GM12878 (cell line): Measurements from ENCODE around the gene ITGAL. TPM values are rescaled to one million over a fixed set of nuclear protein-coding genes. Genes with fewer than 3 reads are reported as not detected.

Source experiments
- BACH1 ChIP-seq: fragments of 450-650 bp; IDR thresholded peaks from 2 replicates; pipeline ENCODE4 v1.6.1; 2017; ENCODE audit warnings: mild to moderate bottlenecking, borderline replicate concordance
- BCL11A ChIP-seq: IDR thresholded peaks from 2 replicates; pipeline ENCODE4 v1.6.1; 2011; ENCODE audit warnings: low read depth, low read length
- BHLHE40 ChIP-seq, 2 experiments: fragments of 450-650 bp in 1 of 2; IDR thresholded peaks; 2 replicates each; pipeline ENCODE4 v1.6.1; 2011 to 2017; ENCODE audit warnings: low read depth in 2 of 2, borderline replicate concordance in 1 of 2, improper control_type of control experiment in 1 of 2, low read length in 1 of 2, mild to moderate bottlenecking in 1 of 2
- BMI1 ChIP-seq: fragments of 450-650 bp; IDR thresholded peaks from 2 replicates; pipeline ENCODE4 v1.6.1; 2016; ENCODE audit warnings: mild to moderate bottlenecking, moderate library complexity, borderline replicate concordance
- CBX5 ChIP-seq: sonication (generic); IDR thresholded peaks from 2 replicates; pipeline ENCODE4 v1.6.1; 2016; ENCODE audit warnings: low read depth, moderate library complexity, mild to moderate bottlenecking, inconsistent platforms
- EED ChIP-seq: sonication (generic); IDR thresholded peaks from 2 replicates; pipeline ENCODE4 v1.6.1; 2016; ENCODE audit warnings: antibody characterized with exemption, low read depth
- GABPA ChIP-seq: IDR thresholded peaks from 2 replicates; pipeline ENCODE4 v1.6.1; 2014; ENCODE audit warnings: antibody characterized with exemption, low read depth, mild to moderate bottlenecking, inconsistent platforms
- MEF2A ChIP-seq: IDR thresholded peaks from 2 replicates; pipeline ENCODE4 v1.6.1; 2011; ENCODE audit warnings: low read depth, mild to moderate bottlenecking, low read length, moderate library complexity; ENCODE audit not compliant: insufficient read depth
- NFIC ChIP-seq: IDR thresholded peaks from 2 replicates; pipeline ENCODE4 v1.6.1; 2012; ENCODE audit warnings: low read depth, mild to moderate bottlenecking, inconsistent platforms, low read length, moderate library complexity
- NR2C1 ChIP-seq: fragments of 450-650 bp; IDR thresholded peaks from 2 replicates; pipeline ENCODE4 v1.6.1; 2017; ENCODE audit warnings: antibody characterized with exemption, mild to moderate bottlenecking, moderate library complexity
- RBBP5 ChIP-seq: fragments of 200-600 bp; sonication (generic); conservative IDR thresholded peaks from 2 replicates; pipeline ENCODE4 v1.6.1; 2016
- RFX5 ChIP-seq: IDR thresholded peaks from 2 replicates; pipeline ENCODE4 v1.6.1; 2011; ENCODE audit warnings: low read depth, low read length, improper control_type of control experiment
- SPI1 ChIP-seq: IDR thresholded peaks from 2 replicates; pipeline ENCODE4 v1.6.1; 2011; ENCODE audit warnings: low read depth, mild to moderate bottlenecking, low read length, moderate library complexity, borderline replicate concordance; ENCODE audit not compliant: insufficient read depth
- WRNIP1 ChIP-seq: IDR thresholded peaks from 2 replicates; pipeline ENCODE4 v1.6.1; 2011; ENCODE audit warnings: low read depth, low read length, improper control_type of control experiment, borderline replicate concordance
- ZNF207 ChIP-seq: fragments of 450-650 bp; IDR thresholded peaks from 2 replicates; pipeline ENCODE4 v1.6.1; 2014; ENCODE audit warnings: antibody characterized with exemption, mild to moderate bottlenecking, borderline replicate concordance
- ZNF622 ChIP-seq: fragments of 450-650 bp; IDR thresholded peaks from 2 replicates; pipeline ENCODE4 v1.6.1; 2017; ENCODE audit warnings: mild to moderate bottlenecking, inconsistent platforms
- polyA plus RNA-seq, 11 experiments: library from polyadenylated mRNA; depleted of rRNA in 4 of 11; unstranded in 6 of 11; stranded (reverse) in 5 of 11; fragments of >200 nt; fragmentation: Nextera tagmentation in 4 of 11; fragmentation: Illumina TruSeq in 1 of 11; extraction: Ambion mirVana in 4 of 11; extraction: Trizol in 1 of 11; gene quantifications; 1 replicate in 1 of 11; 2 replicates in 10 of 11; pipeline versions ENCODE4 v1.2.1 to v1.2.3, GENCODE V29; 2011 to 2016; ENCODE audit warnings: inconsistent platforms in 2 of 11, missing spikeins in 2 of 11, low read depth in 1 of 11
- total RNA-seq, 4 experiments: library from RNA; depleted of rRNA in 3 of 4; stranded (reverse); fragments of >200 nt in 3 of 4; fragmentation: Illumina TruSeq in 1 of 4; extraction: Trizol in 1 of 4; gene quantifications; 2 replicates each; pipeline versions ENCODE4 v1.2.1 to v1.2.3, GENCODE V29; 2013 to 2021
- TF ChIP-seq, protein P1 (sequence below): fragments of 450-650 bp; formaldehyde crosslinking; IDR thresholded peaks from 2 replicates; pipeline ENCODE4 v1.4.0; 2022; ENCODE audit warnings: mild to moderate bottlenecking, moderate library complexity
- TF ChIP-seq, protein P2 (sequence below): fragments of 450-650 bp; IDR thresholded peaks from 2 replicates; pipeline ENCODE4 v1.6.1; 2017; ENCODE audit warnings: antibody characterized with exemption, mild to moderate bottlenecking, moderate library complexity
- TF ChIP-seq, protein P3 (sequence below): fragments of 450-650 bp; IDR thresholded peaks from 2 replicates; pipeline ENCODE4 v1.6.1; 2017; ENCODE audit warnings: low read depth, mild to moderate bottlenecking, moderate library complexity
- TF ChIP-seq, protein P4 (sequence below): fragments of 450-650 bp; IDR thresholded peaks from 2 replicates; pipeline ENCODE4 v1.6.1; 2016; ENCODE audit warnings: mild to moderate bottlenecking
- TF ChIP-seq, protein P5 (sequence below): IDR thresholded peaks from 2 replicates; pipeline ENCODE4 v1.6.1; 2012; ENCODE audit warnings: low read depth, low read length, improper control_type of control experiment

Gene ITGAL
- total and polyA plus RNA-seq, 10 of the 15 experiments (the other 5 are each of a cell fraction or from before 2014, with no cell fraction given) = 10.7 to 170 (median 96.9) TPM

DNA sequence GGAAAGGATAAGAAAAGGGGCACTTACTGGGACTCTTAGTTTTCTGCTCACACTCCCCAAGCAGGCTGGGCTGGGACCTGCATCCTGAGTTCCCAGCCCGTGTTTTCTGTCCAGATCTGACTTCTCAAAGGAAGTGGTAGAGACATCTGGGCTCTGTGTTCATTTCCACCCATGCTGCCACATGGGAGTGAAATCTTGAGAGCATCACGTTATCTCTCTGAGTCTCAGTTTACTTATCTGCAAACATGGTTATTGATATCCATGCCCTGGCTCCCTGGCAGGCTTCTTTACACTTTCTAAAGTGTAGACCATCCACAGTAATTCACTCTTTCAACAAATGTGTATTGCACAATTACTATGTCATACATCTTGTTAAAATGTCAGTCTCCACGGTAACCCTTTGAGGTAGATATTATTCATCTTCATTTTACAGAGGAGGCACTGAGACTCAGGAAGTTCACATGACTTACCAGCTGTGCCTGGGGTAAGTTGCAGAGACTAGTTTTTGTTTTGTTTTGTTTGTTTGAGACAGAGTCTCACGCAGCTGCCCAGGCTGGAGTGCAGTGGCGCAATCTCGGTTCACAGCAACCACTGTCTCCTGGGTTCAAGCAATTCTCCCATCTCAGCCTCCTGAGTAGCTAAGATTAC, 95.6 kb downstream of the ITGAL start (continued):
- TF ChIP-seq RFX5 (no peak), ZNF622 (no peak), ZNF207 (no peak), BMI1 (peak; percentile 24; the same call in 1 of the 2 replicates), SPI1 (no peak), EED (no peak), MEF2A (no peak), GABPA (no peak), BCL11A (no peak), CBX5 (no peak), WRNIP1 (no peak), BHLHE40 (IDR thresholded peaks at IDR 0.05; ENCODE audit: borderline replicate concordance in 1 of 2, low read depth in 2 of 2, low read length in 1 of 2) (peak in 1 of 2 experiments; percentile 60; a peak in 2 of 4 replicates), NR2C1 (no peak), BACH1 (no peak), RBBP5 (no peak), NFIC (no peak; the same call in 1 of the 2 replicates)
- TF ChIP-seq, protein P1, sequence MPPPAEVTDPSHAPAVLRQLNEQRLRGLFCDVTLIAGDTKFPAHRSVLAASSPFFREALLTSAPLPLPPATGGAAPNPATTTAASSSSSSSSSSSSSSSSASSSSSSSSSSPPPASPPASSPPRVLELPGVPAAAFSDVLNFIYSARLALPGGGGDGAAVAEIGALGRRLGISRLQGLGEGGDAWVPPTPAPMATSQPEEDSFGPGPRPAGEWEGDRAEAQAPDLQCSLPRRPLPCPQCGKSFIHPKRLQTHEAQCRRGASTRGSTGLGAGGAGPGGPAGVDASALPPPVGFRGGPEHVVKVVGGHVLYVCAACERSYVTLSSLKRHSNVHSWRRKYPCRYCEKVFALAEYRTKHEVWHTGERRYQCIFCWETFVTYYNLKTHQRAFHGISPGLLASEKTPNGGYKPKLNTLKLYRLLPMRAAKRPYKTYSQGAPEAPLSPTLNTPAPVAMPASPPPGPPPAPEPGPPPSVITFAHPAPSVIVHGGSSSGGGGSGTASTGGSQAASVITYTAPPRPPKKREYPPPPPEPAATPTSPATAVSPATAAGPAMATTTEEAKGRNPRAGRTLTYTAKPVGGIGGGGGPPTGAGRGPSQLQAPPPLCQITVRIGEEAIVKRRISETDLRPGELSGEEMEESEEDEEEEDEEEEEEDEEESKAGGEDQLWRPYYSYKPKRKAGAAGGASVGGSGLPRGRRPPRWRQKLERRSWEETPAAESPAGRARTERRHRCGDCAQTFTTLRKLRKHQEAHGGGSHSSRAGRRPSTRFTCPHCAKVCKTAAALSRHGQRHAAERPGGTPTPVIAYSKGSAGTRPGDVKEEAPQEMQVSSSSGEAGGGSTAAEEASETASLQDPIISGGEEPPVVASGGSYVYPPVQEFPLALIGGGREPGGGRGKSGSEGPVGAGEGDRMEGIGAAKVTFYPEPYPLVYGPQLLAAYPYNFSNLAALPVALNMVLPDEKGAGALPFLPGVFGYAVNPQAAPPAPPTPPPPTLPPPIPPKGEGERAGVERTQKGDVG (CRISPR knock-in tag) = no peak
- TF ChIP-seq, protein P2, sequence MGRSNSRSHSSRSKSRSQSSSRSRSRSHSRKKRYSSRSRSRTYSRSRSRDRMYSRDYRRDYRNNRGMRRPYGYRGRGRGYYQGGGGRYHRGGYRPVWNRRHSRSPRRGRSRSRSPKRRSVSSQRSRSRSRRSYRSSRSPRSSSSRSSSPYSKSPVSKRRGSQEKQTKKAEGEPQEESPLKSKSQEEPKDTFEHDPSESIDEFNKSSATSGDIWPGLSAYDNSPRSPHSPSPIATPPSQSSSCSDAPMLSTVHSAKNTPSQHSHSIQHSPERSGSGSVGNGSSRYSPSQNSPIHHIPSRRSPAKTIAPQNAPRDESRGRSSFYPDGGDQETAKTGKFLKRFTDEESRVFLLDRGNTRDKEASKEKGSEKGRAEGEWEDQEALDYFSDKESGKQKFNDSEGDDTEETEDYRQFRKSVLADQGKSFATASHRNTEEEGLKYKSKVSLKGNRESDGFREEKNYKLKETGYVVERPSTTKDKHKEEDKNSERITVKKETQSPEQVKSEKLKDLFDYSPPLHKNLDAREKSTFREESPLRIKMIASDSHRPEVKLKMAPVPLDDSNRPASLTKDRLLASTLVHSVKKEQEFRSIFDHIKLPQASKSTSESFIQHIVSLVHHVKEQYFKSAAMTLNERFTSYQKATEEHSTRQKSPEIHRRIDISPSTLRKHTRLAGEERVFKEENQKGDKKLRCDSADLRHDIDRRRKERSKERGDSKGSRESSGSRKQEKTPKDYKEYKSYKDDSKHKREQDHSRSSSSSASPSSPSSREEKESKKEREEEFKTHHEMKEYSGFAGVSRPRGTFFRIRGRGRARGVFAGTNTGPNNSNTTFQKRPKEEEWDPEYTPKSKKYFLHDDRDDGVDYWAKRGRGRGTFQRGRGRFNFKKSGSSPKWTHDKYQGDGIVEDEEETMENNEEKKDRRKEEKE = no peak
- TF ChIP-seq, protein P3, sequence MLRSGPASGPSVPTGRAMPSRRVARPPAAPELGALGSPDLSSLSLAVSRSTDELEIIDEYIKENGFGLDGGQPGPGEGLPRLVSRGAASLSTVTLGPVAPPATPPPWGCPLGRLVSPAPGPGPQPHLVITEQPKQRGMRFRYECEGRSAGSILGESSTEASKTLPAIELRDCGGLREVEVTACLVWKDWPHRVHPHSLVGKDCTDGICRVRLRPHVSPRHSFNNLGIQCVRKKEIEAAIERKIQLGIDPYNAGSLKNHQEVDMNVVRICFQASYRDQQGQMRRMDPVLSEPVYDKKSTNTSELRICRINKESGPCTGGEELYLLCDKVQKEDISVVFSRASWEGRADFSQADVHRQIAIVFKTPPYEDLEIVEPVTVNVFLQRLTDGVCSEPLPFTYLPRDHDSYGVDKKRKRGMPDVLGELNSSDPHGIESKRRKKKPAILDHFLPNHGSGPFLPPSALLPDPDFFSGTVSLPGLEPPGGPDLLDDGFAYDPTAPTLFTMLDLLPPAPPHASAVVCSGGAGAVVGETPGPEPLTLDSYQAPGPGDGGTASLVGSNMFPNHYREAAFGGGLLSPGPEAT = no peak
- TF ChIP-seq, protein P4, sequence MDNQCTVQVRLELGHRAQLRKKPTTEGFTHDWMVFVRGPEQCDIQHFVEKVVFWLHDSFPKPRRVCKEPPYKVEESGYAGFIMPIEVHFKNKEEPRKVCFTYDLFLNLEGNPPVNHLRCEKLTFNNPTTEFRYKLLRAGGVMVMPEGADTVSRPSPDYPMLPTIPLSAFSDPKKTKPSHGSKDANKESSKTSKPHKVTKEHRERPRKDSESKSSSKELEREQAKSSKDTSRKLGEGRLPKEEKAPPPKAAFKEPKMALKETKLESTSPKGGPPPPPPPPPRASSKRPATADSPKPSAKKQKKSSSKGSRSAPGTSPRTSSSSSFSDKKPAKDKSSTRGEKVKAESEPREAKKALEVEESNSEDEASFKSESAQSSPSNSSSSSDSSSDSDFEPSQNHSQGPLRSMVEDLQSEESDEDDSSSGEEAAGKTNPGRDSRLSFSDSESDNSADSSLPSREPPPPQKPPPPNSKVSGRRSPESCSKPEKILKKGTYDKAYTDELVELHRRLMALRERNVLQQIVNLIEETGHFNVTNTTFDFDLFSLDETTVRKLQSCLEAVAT = 0 out of 2 replicates have a peak, but pooled peaks have one; percentile 26
- TF ChIP-seq, protein P5, sequence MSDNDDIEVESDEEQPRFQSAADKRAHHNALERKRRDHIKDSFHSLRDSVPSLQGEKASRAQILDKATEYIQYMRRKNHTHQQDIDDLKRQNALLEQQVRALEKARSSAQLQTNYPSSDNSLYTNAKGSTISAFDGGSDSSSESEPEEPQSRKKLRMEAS = no peak
